HG03060 (cell line): ENCODE results near the gene PRKCE.

ENCODE experiments used
- ATAC-seq: cut with Tn5 transposase; IDR thresholded peaks from one replicate; pipeline ENCODE4 v1.9.1; 2021; ENCODE audit warnings: low read depth, moderate number of reproducible peaks; ENCODE audit not compliant: unreplicated experiment

The PRKCE gene

DNA sequence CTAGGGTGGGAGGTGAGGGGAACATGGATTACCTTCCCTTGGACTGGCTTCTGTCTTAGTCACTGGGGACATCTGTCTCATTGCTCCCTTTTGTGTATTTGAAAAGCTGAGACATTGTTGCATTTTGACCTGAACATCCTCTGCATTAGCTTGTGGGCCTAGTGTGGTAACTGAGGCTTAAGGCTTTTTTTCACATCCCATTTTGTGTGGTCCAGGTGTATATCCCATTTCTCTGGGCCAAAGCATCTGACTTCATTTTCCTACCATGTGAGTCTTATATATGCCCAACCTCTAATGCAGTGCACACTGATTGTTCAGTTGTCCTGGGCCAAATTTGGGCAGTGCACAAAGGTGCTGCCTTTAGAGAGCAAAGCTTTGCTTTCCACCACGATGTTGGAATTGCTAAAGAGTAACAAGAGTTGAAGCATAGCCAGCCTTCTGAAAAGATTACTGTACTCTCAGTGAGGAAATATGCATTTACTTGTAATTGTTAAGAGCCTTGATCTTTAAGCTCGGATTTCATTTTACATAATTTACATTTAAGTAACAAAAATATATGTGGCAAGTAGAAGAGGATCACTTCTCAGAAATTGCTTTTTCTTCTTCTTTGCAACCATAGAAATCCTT, 13.3 kb downstream of the PRKCE start:
- no peak for ATAC-seq

DNA sequence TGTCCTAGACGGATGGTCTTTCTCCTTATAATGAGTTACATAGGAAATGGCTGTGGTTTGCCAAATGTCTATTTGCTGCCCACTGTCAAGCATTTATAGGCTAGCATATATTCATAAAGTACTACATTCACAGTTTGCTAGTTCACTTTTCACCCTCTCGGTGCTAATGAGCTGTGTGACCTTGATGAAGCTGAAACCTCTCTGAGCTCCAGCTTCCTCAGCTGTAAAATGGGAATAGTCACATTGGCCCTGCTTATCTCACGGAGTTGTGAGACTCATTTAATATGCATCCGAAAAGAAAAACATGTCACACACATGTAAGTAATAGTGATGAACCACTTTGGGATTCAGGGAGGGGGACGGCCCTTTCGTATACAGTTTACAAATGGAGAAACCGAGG, 17.0 kb downstream of the PRKCE start:
- no peak for ATAC-seq

DNA sequence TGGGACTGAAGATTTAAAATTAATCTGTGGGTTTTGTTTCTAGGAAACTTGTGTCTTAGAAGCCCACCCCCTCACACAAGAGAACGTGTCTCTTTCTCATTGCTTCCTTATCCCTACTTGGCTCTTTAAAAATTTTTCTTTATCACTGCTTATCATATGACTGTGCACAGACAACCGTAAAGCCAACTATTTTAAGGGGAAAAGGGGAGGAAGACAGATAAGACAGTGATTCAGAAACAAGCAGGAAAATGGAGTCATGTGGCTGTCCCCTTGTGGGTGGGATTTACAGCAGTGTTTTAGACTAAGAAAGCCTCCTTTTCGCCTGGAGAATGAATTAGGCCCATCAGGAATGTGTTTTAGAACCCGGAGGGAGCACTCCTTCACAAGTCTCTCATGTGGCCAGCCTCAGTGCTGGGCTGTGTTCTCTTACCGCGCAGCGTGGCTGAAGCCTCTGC, 17.6 kb downstream of the PRKCE start:
- no peak for ATAC-seq

DNA sequence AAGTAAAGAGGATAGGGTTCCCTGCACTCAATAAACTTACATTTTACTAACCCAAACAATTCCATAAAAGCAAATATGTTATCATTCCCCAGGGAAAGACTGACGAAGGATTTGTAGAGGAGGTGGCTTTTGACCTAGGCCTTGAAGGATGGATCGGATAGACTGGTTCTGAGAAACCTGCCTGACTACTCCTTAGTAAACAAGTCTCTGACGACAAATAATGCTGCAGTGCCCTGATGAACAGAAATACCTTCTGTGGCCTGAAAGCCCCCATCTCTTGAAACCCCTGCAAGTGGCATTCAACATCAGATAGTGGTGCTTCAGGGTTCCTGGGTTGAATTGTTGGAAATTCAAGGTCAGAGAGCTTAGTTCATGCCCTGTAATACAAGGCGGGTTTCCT, 19.2 kb downstream of the PRKCE start:
- no peak for ATAC-seq

DNA sequence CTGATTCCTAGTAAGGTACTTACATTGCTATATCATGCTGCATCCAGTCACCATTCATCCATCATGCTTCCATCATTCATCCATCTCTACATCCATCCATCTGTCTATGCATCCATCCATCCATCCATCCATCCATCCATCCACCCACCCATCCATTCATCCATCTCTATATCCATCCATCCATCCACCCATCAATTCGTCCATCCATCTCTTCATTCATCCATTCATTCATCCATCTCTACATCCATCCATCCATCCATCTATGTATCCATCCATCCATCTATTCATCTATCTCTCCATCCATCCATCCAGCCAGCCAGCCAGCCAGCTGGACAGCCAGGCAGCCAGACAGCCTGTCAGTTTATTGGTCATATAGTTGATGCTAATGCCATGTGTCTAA, 20.7 kb downstream of the PRKCE start:
- no peak for ATAC-seq

DNA sequence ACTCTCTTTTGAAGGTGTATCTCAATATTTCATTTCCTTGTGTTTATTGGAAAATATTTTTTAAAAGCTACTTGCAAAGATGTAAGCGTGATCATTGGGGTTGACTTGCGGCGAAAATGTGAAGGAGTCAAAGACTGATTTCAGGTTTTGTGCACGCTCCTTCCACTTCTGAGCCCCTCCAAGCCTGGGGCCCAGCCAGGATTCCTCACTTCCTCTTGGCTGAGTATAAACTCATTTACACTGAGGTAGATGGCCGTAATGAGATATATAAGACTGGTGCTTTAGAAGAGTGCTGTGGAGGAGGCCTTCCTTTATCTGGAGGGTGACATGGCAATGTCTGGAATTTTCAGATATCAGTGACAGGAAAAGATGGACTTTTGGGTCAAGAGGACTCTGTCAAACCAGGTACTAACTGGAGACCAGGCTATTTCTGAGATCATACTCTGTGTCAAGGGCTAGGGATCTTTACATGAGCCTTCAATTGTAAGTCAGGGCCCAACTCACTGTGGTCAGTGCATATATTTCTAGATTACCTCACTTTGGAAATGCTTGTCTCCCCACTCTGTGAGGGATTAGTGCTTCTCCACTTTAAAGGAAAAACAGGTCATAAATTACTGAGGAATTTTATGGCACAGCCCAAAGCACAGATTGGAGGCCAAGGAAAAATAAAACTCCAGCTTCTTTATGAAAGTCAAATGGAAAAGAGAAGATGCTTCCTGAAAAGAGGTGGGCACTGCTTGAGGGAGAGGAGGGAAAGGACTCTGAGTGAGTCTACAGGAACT, 22.8 kb downstream of the PRKCE start:
- ATAC-seq = no peak

DNA sequence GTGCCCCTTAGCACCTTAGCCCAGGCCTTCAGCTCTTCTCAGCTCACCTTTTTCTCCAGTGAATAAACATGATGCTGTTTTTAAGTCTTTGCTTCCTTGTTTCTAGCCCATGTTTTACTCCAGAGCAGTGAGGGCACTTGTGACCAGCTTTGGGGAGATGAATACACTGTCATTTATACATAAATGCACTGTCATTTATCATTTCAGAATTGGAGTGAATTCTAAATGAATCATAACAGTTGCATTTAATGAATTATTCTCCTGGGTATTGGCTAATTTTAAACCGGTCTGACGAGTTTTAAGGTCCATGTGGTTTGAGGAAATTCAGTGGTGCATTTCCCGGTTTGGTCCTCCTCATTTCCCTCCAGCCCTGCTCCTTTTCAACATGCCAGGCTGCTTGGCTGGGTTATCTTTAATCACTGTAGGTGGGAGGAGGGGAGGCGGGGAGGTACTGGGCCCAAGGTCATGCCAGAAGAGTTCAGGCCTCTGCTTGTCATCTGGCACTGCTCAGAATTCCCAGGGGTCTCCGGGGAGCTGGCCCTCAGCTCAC, 23.9 kb downstream of the PRKCE start:
- ATAC-seq = no peak

DNA sequence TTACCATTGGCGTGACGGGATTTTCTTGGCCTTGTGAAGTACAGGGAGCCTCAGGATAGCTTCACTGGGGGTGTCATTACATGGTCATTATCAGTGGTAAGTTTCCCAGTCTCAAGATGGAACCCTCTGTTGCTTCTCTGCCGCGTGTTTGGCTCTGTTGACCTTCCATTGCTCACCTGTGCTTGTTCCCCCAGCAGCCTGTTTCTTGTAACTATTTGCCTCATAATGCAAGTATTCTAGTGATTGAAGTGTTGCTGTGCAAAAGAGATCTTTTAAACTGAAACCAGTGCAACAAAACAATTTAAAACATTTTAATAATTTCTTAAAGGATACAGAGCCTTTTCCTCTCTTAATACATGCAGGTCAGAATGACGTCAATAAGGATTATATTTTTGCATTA, 24.6 kb downstream of the PRKCE start:
- ATAC-seq = no peak

DNA sequence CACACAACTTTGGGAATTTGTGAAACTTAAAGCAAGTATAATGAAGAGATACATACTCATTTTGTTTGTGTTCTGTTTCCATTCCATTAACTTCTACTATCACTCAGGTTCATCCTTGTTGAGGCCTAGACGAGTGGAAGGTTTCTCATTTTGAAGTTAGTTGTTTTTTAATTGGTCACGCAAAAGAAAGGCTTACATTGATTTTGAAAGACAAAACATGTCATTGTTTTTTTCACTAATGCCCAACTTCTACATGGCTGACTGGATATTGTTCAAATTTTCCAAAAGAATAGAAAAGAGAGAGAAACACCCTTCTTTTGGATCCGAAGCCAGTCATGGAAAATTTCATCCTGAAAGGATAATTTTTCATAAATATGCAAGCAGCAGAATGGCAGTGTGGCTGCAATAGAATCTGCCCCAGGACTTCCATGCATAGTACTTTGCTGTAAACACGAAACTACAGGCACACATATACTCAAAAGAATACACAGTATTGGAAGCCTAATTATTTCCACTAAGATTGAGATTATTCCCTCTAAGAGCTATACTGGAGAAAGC, 27.4 kb downstream of the PRKCE start:
- no peak for ATAC-seq

DNA sequence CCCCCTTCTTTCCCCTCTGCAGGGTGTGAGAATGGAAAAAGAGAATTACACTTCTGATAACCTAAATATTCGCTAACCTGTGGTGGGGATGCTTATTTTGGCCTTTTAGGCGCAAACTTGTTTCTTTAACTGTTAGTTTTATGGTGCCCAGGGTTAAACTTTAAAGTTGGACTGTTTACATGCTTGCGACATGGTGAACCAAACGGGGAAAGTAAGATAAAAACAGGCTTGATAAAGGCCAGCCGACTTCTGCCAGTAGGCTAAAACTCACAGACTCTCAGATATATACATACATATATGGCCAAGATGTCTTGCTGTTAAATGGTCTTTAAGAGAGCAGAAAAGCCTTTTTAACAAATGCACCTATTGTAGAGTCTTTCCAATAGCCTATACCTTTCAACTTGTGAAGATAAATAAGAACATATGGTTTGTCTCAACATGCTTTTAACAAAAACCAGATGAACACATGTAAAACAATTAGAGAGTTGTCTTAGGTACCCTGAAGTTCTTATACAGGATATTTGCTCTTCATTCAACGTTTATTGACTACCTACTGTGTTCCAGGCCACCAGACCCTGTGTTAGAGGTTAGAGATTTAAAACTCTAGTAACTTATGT, 29.0 kb downstream of the PRKCE start:
- ATAC-seq = no peak

DNA sequence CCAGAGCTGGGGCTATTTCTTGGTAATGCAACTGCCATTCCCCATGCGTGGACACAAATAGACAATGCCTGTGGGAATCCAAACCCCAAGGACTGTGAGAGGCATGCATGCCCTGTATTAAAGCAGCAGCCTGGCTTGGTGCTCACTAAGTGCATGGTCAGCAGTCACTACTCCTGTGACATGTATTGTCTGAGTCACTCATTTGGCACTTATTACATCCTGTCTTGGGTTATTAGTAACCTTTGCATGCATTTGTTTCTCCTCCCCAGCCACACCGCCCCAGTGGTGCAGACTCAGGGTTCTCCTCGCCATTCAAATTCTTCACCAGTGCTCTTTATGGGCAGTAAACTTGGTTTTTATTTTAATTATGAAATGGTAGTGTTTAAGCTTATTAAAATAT, 30.2 kb downstream of the PRKCE start:
- ATAC-seq = peak; percentile 98

DNA sequence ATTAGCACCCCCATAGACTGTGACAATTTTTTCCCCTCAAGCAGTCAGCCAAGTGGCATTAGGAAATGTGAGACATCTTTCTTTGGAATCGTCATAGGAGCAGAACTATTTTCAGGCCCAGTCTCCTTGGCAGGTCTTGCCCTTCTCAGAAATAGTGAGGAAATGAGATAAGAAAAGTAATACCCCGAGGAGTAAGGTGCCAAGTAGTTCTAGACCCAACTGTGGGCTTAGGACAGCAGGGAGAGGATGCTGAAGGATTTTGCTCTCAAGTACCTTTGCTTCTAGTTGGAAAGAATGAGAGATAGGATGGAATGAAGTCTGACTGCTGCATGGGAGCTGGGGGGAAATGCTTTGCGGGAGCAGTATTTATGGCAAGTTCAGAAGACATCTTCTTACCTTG, 31.8 kb downstream of the PRKCE start:
- ATAC-seq = no peak

DNA sequence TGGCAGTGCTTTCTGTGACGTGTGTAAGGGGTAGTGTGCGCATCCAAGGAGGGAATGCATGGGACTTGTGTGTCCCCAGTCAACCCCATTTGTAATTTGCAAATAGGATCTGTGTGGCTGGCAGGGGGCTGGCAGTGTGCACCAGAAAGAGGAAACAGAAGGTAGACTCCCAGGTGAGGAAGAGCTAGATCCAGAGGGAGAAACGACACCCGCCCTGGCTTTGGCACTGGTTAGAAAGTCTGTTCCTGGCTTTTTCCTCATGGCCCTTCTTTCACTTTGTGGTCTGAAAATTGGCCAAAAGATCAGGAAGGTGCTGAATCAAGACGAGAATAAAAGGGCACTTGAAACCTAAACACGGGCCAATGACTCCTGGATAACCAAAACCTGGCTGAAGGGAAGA, 33.3 kb downstream of the PRKCE start:
- no peak for ATAC-seq

DNA sequence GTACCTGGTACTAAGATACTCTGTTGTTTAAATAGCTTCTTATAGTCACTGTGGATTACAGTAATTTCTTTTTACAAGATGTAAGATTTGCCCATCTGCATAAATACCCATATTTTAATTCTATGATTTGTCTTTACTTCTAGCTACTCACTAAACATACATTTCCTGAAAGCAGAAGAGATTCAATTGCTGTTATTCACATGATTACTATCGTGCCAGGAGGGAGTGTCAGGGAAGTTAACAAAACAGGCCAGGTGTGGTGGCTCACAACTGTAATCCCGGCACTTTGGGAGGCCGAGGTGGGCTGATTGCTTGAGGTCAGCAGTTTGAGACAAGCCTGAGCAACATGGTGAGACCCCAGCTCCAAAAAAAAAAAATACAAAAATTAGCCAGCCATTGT, 33.8 kb downstream of the PRKCE start:
- no peak for ATAC-seq

DNA sequence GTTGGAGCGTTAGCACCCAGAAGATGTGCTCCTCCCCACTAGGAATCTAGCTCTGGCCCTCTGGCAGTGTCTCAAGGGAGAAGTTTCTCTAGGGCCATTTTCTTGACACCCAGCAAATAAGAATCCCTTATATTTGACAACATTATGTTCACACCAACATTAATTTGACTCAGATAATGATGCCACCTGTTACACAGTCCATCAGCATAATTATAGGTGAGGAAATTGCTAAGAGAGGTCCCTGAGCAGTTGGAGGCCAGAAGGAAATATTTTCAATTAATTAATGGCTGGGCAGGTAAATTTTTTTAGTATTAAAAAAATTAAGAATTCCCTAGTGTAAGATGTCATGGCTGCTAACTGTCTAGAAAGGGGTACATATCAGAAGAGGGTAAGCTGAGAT, 36.5 kb downstream of the PRKCE start:
- no peak for ATAC-seq

DNA sequence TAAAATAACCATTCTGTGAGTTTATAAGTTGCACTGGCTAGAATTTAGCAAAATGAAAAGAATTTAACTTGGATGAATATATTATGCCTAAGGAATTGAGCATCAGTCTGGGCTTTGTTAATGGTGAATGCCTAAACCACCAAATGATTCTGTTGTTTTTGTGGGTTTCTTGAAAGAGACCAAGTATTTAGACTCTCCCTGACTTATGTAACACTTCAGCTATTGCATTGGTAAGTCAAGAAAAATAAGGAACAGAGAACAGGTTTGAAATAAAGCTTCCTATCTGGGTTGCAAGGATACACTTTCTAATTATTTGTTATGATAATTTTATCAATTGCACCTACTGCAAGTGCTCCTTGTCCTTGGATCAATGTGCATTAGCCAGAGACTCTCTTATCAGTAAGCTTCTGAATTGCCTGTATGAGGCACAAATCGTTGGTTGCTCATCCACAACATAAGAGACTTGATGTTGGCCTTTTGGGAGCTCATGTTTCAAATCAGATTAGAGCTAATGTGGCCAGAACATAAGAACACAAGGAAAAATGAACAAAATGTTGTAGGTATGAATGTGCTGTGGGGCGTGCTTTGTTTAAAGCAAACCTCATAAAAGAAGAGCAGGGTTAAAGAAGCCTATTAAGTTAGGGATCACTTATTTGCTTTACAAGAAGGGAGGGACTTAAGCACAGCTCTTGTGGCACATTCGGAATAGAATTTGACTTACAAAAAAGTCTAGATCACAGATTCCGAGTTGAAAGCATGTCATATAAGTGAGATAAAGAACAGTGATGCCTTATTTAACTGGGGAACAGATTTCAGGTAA, 37.2 kb downstream of the PRKCE start:
- no peak for ATAC-seq

DNA sequence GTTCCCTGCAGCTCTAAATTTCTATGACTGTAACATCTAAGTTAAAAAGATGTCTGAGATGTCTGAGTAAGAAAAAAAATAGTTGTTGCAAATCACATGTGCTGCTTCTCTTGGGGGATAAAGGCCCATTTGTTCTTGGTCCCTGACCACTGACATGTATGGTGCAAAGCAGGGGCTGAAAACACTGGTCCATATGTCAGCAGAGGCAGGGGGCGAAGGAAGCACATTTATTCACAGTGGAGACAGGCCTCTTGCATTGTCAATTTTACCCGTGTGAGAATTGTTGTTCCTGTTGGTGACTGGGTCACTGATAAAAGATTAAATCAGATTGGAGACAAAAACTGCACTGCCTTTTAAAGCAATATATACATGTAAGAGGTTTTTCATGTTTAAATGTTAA, 38.8 kb downstream of the PRKCE start:
- ATAC-seq = no peak

DNA sequence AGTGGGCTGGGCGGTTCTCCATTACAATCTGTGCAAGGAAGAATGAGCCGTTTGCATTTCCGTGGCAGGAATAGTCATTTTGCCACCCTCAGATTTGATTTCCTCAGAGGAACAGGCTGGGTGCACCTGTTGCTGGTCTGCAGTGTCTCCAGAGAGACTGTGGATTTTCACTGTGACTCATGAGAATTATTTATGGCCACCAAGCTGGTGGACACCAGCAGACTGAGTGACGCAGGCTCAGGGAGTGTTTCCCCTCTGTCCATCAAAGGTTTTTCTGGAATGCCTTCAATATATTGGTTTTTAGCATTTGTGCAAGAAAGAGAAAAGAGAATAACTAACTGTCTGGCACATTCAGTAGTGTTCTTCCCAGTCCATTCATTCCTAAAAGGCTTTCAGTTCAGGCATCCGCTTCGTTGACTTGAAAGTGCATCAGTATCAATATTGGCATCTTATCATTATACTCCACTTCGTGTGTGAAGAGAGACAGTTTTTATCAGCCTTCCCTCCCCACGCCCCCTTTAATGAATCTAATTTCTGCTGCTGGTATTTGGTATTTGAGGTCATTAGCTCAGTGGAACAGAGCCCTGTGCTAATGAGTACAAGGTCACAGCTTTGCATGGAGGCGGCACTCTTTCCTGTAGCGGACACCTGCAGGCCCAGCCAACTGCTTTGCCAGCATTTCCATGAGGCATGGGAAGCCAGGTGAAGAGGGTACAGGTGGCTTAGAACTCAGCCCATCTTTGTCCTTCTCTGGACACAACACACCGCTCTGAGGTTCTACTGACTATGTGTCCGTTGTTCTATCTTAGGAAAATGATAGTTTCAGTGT, 39.9 kb downstream of the PRKCE start:
- no peak for ATAC-seq

DNA sequence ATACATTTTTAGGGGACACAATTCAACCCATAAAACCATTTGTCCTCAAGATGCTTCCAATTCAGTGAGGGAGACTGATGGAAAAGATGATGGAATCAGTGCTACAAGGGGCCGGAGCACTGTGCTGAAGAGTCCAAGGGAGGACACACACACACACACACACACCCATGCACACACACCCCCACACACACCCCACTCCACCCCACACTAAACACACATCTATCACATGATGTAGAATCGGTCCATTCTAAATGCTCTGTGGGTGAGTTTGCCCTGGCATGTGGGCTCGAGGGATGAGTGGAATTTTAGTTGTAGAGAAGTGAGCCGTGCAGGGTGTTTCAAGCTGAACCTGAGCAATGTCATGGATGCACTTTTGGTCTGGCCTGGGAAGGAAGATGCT, 41.1 kb downstream of the PRKCE start:
- no peak for ATAC-seq
